H9 (cell line): Measurements from ENCODE around the gene CD28. TPM values are rescaled to one million over a fixed set of nuclear protein-coding genes. Genes with fewer than 3 reads are reported as not detected.

ENCODE experiments used
- DNase-seq: peaks from one replicate; pipeline ENCODE4 v3.0.0-alpha.2; 2017
- H2AFZ ChIP-seq: one replicate; pipeline ENCODE4 v1.6.1; 2013; ENCODE audit warnings: mild to moderate bottlenecking, low read length, control low read depth, moderate library complexity
- H2AK5ac ChIP-seq: 2 replicates; pipeline ENCODE4 v1.6.1; 2013; ENCODE audit warnings: low read length, control low read depth, mixed read lengths; ENCODE audit not compliant: insufficient read length
- H2BK120ac ChIP-seq: one replicate; pipeline ENCODE4 v1.6.1; 2013; ENCODE audit warnings: low read depth, mild to moderate bottlenecking, low read length, control low read depth, inconsistent platforms; ENCODE audit not compliant: poor library complexity, severe bottlenecking
- H2BK12ac ChIP-seq: 2 replicates; pipeline ENCODE4 v1.6.1; 2013; ENCODE audit warnings: low read length, control low read depth, mixed read lengths, low read depth; ENCODE audit not compliant: insufficient read length
- H2BK15ac ChIP-seq: 2 replicates; pipeline ENCODE4 v1.6.1; 2013; ENCODE audit warnings: low read depth, low read length, control low read depth
- H2BK20ac ChIP-seq: one replicate; pipeline ENCODE4 v1.6.1; 2013; ENCODE audit warnings: low read depth, mild to moderate bottlenecking, low read length, control low read depth, inconsistent platforms; ENCODE audit not compliant: poor library complexity, severe bottlenecking
- H2BK5ac ChIP-seq: 2 replicates; pipeline ENCODE4 v1.6.1; 2013; ENCODE audit warnings: low read length, control low read depth, mixed read lengths; ENCODE audit not compliant: insufficient read length
- H3K14ac ChIP-seq: 2 replicates; pipeline ENCODE4 v1.6.1; 2013; ENCODE audit warnings: low read length, control low read depth; ENCODE audit not compliant: insufficient read depth
- H3K18ac ChIP-seq: 2 replicates; pipeline ENCODE4 v1.6.1; 2013; ENCODE audit warnings: low read depth, mild to moderate bottlenecking, mixed read lengths, low read length, control low read depth; ENCODE audit not compliant: insufficient read length
- H3K23ac ChIP-seq: 2 replicates; pipeline ENCODE4 v1.6.1; 2013; ENCODE audit warnings: low read length, control low read depth, mixed read lengths, low read depth; ENCODE audit not compliant: insufficient read length
- H3K23me2 ChIP-seq: 2 replicates; pipeline ENCODE4 v1.6.1; 2013; ENCODE audit warnings: low read depth, mild to moderate bottlenecking, mixed read lengths, low read length, control low read depth; ENCODE audit not compliant: insufficient read length, poor library complexity, severe bottlenecking
- H3K27ac ChIP-seq: 2 replicates; pipeline ENCODE4 v1.5.1; 2013; ENCODE audit warnings: low read length, control low read depth, mixed read lengths, low read depth; ENCODE audit not compliant: insufficient read length
- H3K27me3 ChIP-seq: 2 replicates; pipeline ENCODE4 v1.6.1; 2013; ENCODE audit warnings: low read length, control low read depth, inconsistent platforms; ENCODE audit not compliant: insufficient read depth
- H3K4ac ChIP-seq: 2 replicates; pipeline ENCODE4 v1.6.1; 2013; ENCODE audit warnings: low read depth, mild to moderate bottlenecking, control low read depth, inconsistent platforms, low read length, moderate library complexity
- H3K4me1 ChIP-seq: 2 replicates; pipeline ENCODE4 v1.6.1; 2013; ENCODE audit warnings: low read length, control low read depth, inconsistent platforms; ENCODE audit not compliant: insufficient read depth
- H3K4me2 ChIP-seq: 2 replicates; pipeline ENCODE4 v1.6.1; 2013; ENCODE audit warnings: low read length, control low read depth, mixed read lengths; ENCODE audit not compliant: insufficient read length, insufficient read depth
- H3K56ac ChIP-seq: 2 replicates; pipeline ENCODE4 v1.6.1; 2013; ENCODE audit warnings: low read depth, mild to moderate bottlenecking, mixed read lengths, low read length, control low read depth; ENCODE audit not compliant: insufficient read length
- H3K79me1 ChIP-seq: 2 replicates; pipeline ENCODE4 v1.6.1; 2013; ENCODE audit warnings: low read depth, mild to moderate bottlenecking, moderate library complexity, low read length, control low read depth, inconsistent platforms; ENCODE audit not compliant: insufficient read depth, poor library complexity, severe bottlenecking
- H3K79me2 ChIP-seq: 2 replicates; pipeline ENCODE4 v1.6.1; 2013; ENCODE audit warnings: low read length, control low read depth, inconsistent platforms; ENCODE audit not compliant: insufficient read depth
- H3K9ac ChIP-seq: 2 replicates; pipeline ENCODE4 v1.6.1; 2013; ENCODE audit warnings: low read length, control low read depth, mixed read lengths; ENCODE audit not compliant: insufficient read length; ENCODE audit errors: extremely low read depth
- H3K9me3 ChIP-seq: one replicate; pipeline ENCODE4 v1.6.1; 2013; ENCODE audit warnings: low read depth, low read length, inconsistent platforms; ENCODE audit not compliant: control insufficient read depth
- H3T11ph ChIP-seq: one replicate; pipeline ENCODE4 v1.6.1; 2013; ENCODE audit warnings: mild to moderate bottlenecking, low read length, control low read depth, inconsistent platforms
- H4K20me1 ChIP-seq: one replicate; pipeline ENCODE4 v1.6.1; 2013; ENCODE audit not compliant: control insufficient read depth, insufficient read length, insufficient read depth
- H4K5ac ChIP-seq: 2 replicates; pipeline ENCODE4 v1.6.1; 2013; ENCODE audit warnings: low read depth, mild to moderate bottlenecking, mixed read lengths, low read length, control low read depth; ENCODE audit not compliant: insufficient read length
- H4K8ac ChIP-seq: replicated peaks from 2 replicates; pipeline ENCODE4 v1.6.1; 2013; ENCODE audit warnings: low read length, control low read depth, mixed read lengths, low read depth; ENCODE audit not compliant: insufficient read length
- H4K91ac ChIP-seq: 2 replicates; pipeline ENCODE4 v1.6.1; 2013; ENCODE audit warnings: low read depth, mild to moderate bottlenecking, moderate library complexity, mixed read lengths, low read length, control low read depth; ENCODE audit not compliant: insufficient read length
- H3K27ac Mint-ChIP-seq, 3 experiments: 2 replicates in 2 of 3; 3 replicates in 1 of 3; pipeline ENCODE4 v1.8.0; 2020 to 2021; ENCODE audit warnings: mixed read lengths in 3 of 3, mild to moderate bottlenecking in 1 of 3, moderate library complexity in 1 of 3
- H3K27me3 Mint-ChIP-seq: 2 replicates; pipeline ENCODE4 v1.8.0; 2021; ENCODE audit warnings: low read depth, mild to moderate bottlenecking, moderate library complexity, mixed read lengths
- H3K36me3 Mint-ChIP-seq, 3 experiments: 2 replicates in 2 of 3; 3 replicates in 1 of 3; pipeline ENCODE4 v1.8.0; 2020 to 2021; ENCODE audit warnings: low read depth in 3 of 3, mixed read lengths in 3 of 3; ENCODE audit not compliant: insufficient read depth in 1 of 3
- H3K4me1 Mint-ChIP-seq, 2 experiments: 2 replicates each; pipeline ENCODE4 v1.8.0; 2020; ENCODE audit warnings: mixed read lengths in 2 of 2
- H3K4me3 Mint-ChIP-seq, 2 experiments: 2 replicates in 1 of 2; 3 replicates in 1 of 2; pipeline ENCODE4 v1.8.0; 2020 to 2021; ENCODE audit warnings: mild to moderate bottlenecking in 2 of 2, mixed read lengths in 2 of 2, moderate library complexity in 1 of 2
- H3K9me3 Mint-ChIP-seq, 2 experiments: 2 replicates in 1 of 2; 3 replicates in 1 of 2; pipeline ENCODE4 v1.8.0; 2020; ENCODE audit warnings: mild to moderate bottlenecking in 2 of 2, mixed read lengths in 2 of 2, moderate library complexity in 1 of 2
- WGBS: extraction: QIAGEN DNeasy Blood & Tissue Kit; methylation state at CpG from one replicate; pipeline ENCODE4 v1.1.7; 2013; ENCODE audit warnings: missing lambda C conversion rate, low lambda C conversion rate, mixed read lengths; ENCODE audit not compliant: insufficient read length; ENCODE audit errors: extremely low coverage; 5-methylcytosine and 5-hydroxymethylcytosine counted together
- total RNA-seq: library from RNA; stranded (reverse); gene quantifications from 2 replicates; pipeline ENCODE4 v1.2.1, GENCODE V29; 2021
- TF ChIP-seq, protein P1 (sequence below): fragments of 200-600 bp; sonication (generic); conservative IDR thresholded peaks from 3 replicates; pipeline ENCODE4 v1.8.0; 2021; ENCODE audit warnings: antibody characterized with exemption, mild to moderate bottlenecking

The CD28 gene
- total RNA-seq, 1 experiment from 2014 or later = not detected

DNA sequence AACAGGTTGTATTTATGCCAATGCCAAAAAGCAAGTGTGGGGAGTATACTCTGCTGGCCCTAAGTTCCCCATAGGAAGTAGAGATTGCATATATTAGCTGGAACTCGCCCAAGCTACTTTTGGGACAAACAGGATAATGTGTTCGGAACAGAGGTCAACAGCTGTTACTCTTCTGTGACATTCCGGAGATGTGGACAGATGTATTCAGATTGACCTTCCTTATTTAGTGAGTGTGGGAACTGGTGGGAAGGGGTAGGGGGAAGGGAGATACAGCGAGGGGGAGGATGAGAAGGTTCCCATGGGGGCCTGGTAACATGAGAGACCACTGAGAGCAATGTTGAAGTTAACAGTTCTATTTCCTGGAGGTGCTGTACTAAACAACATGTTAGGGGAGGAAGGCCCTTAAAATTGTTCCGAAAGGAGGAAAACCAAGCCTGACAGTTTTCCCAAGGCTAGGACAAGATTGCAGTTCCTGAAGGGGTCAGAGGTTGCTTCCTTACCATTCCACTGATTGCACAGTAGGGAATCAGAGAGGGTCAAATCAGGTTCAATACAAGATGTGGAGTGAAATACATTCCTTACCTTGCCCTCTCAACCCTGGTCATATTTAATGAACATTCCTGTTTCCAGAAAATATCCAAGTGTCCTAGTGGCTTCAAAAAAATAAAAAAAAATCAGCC, 14.3 kb upstream of the CD28 start:
- no peak overlapping the region for H3K23ac ChIP-seq
- H3K4me2 ChIP-seq = no peak overlapping the region
- no peaks in the 10 kb centered on the region for H3K23me2 ChIP-seq
- H2AFZ ChIP-seq = no peak overlapping the region
- Mint-ChIP-seq H3K4me1 (peaks cover 6 to 11% of the 10 kb centered on the region in 2 experiments), H3K27me3 (no peaks in the 10 kb centered on the region), H3K36me3 (no peaks in the 10 kb centered on the region), H3K27ac (no peak overlapping the region), H3K9me3 (no peaks in the 10 kb centered on the region; a peak in 1 of 5 replicates), H3K4me3 (no peak overlapping the region)
- no peak overlapping the region for H2BK5ac ChIP-seq
- no peak overlapping the region for H2BK15ac ChIP-seq
- no peak for DNase-seq
- no peak overlapping the region for H3K18ac ChIP-seq
- no CpG with 5 or more reads among the region's 5 CpGs for WGBS
- H3K79me2 ChIP-seq = no peaks in the 10 kb centered on the region
- H3T11ph ChIP-seq = no peak overlapping the region
- no peak overlapping the region for H2AK5ac ChIP-seq
- no peaks in the 10 kb centered on the region for H3K9me3 ChIP-seq
- H4K20me1 ChIP-seq = no peaks in the 10 kb centered on the region
- no peaks in the 10 kb centered on the region for H3K27me3 ChIP-seq
- H3K79me1 ChIP-seq = no peaks in the 10 kb centered on the region
- no peak overlapping the region for H3K56ac ChIP-seq
- no peak overlapping the region for H3K9ac ChIP-seq
- H3K14ac ChIP-seq = no peak overlapping the region
- no peak overlapping the region for H2BK12ac ChIP-seq
- H4K91ac ChIP-seq = no peak overlapping the region
- H2BK20ac ChIP-seq = no peak overlapping the region
- no peak overlapping the region for H3K27ac ChIP-seq
- no peak overlapping the region for H4K8ac ChIP-seq
- H2BK120ac ChIP-seq = no peak overlapping the region
- no peak overlapping the region for H4K5ac ChIP-seq
- TF ChIP-seq, protein P1, sequence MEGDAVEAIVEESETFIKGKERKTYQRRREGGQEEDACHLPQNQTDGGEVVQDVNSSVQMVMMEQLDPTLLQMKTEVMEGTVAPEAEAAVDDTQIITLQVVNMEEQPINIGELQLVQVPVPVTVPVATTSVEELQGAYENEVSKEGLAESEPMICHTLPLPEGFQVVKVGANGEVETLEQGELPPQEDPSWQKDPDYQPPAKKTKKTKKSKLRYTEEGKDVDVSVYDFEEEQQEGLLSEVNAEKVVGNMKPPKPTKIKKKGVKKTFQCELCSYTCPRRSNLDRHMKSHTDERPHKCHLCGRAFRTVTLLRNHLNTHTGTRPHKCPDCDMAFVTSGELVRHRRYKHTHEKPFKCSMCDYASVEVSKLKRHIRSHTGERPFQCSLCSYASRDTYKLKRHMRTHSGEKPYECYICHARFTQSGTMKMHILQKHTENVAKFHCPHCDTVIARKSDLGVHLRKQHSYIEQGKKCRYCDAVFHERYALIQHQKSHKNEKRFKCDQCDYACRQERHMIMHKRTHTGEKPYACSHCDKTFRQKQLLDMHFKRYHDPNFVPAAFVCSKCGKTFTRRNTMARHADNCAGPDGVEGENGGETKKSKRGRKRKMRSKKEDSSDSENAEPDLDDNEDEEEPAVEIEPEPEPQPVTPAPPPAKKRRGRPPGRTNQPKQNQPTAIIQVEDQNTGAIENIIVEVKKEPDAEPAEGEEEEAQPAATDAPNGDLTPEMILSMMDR = no peak
- H3K4me1 ChIP-seq = no peaks in the 10 kb centered on the region
- no peak overlapping the region for H3K4ac ChIP-seq
